GM18526 (cell line): ENCODE results near the gene DUSP7.

ENCODE experiments used
- POLR2A ChIP-seq: IDR thresholded peaks from 3 replicates; pipeline ENCODE4 v1.6.1; 2011; ENCODE audit not compliant: insufficient read length; ENCODE audit errors: extremely low read depth

DUSP7 gene

GRCh38 chr3:52049503-52049902 lies 6.9 kb downstream of the DUSP7 start:
- TF ChIP-seq POLR2A: no peak

DNA sequence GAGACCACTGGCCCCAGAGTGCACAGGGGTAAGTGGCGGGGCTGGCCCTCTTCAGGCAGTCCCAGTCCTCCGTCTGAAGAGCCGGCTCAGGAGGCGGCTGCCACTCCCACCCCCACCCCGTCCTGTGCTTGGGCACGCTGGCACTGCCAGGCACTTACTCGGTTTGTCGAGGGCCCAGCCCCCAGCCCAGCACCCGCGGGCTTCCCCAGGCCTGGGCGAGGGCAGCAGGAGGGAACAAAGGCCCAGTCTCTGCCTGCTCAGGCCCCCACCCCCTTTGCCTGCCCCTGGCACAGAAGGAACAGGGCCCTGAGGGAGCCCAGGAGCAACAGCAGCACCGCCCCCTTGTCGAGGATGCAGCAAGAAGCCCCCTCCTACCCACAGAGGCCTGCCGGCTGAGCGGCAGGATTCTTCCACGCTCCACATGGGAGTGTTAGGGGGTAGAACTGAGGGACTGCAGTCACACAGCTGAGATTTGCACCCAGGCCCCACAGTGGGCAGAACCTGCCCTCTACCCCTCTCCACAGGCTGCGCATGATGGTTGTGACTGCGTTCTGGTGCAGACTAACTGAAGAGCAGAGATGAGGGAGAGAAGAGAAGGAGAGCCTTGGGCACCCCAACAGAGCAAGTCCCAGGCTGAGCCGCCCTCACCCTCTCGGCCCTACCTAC lies 8.9 kb downstream of the DUSP7 start:
- TF ChIP-seq POLR2A: no peak

GRCh38 chr3:52046902-52047239 lies 9.5 kb downstream of the DUSP7 start:
- no peak for TF ChIP-seq POLR2A

DNA sequence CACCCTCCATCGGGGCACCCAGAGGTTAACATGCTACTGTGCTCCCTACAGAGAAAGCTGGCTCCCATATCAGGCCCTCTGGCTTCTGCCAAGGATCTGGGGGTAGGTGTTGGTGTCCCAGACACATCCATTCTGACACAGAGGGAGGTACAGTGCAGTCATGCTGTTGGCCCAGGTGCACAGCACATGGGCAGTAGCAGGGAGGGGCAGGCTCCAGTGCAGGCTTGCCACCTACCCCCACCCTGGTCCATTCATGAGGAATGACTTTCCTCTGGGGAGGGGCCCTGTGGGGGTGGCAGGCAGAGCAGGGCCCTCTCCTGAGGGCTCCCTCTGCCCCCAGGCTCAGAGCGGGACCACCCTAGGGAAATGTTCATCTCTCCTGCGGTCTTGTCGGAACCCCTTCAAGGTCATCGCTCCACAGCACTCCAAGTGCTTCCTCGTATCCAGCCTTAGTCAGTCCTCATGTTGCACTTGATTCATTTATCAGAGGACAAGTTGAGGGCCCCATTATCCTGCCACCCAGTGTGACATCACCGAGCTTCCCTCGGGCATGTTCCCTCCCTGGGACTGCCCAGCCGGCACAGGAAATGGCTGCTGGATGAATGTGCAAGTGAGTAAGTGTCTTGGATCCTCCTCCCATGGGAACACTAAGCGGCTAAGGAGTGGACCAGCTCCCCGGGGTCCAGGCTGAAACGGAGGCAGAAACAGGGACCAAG lies 10.0 kb downstream of the DUSP7 start:
- TF ChIP-seq POLR2A: no peak

DNA sequence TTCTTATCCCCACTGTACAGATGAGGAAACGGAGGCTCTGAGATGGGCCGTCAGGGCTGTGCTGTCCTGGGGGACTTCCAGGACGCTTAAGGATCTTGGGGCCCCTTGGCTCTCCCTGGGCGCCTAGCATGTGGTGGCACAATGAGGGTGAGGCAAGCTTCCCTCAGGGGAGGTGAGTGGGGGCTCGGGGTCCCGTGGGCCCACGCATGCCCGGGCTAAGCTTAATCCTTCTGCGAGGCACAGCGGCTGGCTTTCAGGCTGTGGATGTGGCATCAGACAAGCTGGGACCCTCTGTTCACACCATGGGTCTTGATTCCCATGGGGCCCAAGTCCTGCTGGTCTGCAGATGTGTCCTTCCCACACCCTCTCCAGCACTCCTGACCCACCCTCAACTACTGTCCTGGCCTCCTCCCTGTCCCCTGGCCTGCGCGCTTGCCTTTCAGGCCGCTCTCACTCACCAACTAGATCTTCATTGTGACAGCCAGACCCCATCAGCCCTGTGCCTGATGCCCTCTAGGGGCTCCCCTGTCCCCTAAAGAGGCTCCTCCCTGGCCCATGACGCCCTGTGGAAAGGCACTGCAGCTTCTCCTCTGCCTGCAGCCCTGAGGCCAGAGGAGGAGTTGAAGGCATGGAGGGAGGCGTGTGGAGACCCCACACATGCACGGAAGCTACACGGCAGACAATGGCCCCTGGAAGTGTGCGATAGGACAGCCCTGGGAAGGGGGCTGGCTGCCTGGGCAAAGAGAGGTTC lies 11.3 kb downstream of the DUSP7 start:
- TF ChIP-seq POLR2A: no peak

GRCh38 chr3:52043750-52044149 lies 12.6 kb downstream of the DUSP7 start:
- TF ChIP-seq POLR2A: no peak

DNA sequence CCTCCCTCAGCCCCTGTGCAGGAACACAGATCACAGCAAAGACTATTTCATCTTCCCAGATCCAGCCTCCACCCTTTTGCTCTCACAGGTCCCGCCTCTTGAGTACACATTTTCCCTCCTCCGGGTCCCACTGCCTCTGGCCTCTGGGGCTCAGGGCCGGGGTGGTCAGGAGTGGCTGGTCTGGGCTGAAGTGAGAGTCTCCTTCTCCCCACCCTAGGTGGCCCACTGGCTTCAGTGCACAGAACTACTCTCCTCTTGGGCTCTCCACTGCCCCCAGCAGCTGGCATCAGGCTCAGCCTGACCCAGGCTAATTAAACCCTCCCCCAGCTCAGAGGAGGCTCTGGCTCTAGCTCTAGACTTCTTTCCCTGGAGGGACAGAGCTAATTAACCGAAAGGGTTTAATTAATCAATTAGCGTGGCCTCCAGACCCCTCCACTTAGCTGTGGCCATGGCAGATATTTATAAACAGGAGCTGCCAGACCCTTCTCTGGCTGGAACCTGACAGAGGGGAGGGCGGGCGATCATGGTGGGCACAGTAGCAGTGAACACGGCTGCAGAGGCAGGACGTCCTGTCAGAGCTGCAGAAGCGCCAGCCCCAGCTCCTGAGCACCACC lies 15.1 kb downstream of the DUSP7 start:
- TF ChIP-seq POLR2A: no peak

- TF ChIP-seq POLR2A: no peak
Measured at GRCh38 chr3:52040600-52040999, 15.8 kb downstream of the DUSP7 start.

GRCh38 chr3:52039846-52040245 lies 16.5 kb downstream of the DUSP7 start:
- no peak for TF ChIP-seq POLR2A

DNA sequence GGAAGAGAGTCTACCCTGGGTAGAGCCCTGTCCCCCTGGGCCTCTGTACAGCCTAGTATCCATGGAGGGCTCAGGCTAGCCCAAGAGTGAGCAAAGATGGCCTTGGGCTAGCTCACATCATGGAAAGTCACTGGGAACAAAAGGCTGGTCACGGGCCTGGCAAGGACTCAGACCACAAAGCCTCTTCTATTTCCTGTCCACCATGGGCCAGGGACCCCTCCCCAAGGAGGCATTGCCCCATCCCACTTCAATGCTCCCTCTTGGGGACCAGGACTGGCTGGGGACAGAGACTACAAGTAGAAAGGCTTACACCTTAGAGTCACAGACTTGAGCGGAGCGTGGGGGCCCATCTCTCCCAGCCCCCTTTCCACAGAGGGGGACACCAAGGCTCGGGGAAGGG lies 16.9 kb downstream of the DUSP7 start:
- TF ChIP-seq POLR2A: no peak

DNA sequence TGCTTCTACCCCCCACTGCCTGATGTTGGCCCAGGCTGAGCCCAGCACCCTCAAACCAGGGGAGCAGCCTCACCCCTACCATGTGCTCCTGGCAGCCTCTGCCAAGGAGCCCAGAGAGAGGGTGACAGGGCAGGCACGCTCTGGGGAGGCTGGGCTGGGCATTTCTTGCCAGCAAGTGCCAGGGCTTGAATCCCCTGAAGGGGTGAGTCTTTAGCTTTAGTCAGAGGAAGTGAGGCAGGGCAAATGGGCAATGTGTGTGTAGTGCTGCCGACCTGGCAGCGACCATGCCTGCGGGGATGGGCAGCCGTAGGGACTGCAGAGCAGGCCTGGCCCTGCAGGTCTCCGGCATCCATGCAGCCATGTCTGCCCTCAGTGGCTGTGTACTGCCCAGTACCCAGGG lies 18.1 kb downstream of the DUSP7 start:
- TF ChIP-seq POLR2A: no peak

- TF ChIP-seq POLR2A: no peak
Measured at GRCh38 chr3:52037291-52037690, 19.1 kb downstream of the DUSP7 start.

GRCh38 chr3:52036829-52037228 lies 19.5 kb downstream of the DUSP7 start:
- no peak for TF ChIP-seq POLR2A

GRCh38 chr3:52036222-52036694 lies 20.1 kb downstream of the DUSP7 start:
- no peak for TF ChIP-seq POLR2A

DNA sequence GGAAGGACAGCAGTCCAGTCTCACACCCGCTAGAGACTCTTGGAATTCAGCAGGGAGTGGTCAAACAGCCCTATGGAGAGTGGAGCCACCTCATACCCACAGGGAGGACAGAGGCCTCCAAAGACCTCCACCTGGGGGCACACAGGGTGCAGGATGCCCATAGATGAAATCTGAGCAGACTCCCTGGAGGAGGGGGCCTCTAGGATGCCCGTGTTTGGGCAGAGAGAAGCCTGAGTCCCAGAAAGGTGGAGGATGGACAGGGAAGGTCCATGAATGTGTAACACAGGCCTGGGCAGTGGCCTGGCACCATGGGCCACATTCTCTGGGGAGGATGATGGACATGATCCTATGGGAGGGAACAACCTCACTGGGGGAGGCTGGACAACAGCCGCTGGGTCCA lies 21.7 kb downstream of the DUSP7 start:
- no peak for TF ChIP-seq POLR2A

GRCh38 chr3:52034212-52034611 lies 22.2 kb downstream of the DUSP7 start:
- no peak for TF ChIP-seq POLR2A
